ELF-1 (cell line): ENCODE data around the gene MYD88.

Source experiments
- DNase-seq: peaks from one replicate; pipeline ENCODE4 v3.0.0-alpha.2; 2016; ENCODE audit warnings: low read depth, low spot score

Gene MYD88

DNA sequence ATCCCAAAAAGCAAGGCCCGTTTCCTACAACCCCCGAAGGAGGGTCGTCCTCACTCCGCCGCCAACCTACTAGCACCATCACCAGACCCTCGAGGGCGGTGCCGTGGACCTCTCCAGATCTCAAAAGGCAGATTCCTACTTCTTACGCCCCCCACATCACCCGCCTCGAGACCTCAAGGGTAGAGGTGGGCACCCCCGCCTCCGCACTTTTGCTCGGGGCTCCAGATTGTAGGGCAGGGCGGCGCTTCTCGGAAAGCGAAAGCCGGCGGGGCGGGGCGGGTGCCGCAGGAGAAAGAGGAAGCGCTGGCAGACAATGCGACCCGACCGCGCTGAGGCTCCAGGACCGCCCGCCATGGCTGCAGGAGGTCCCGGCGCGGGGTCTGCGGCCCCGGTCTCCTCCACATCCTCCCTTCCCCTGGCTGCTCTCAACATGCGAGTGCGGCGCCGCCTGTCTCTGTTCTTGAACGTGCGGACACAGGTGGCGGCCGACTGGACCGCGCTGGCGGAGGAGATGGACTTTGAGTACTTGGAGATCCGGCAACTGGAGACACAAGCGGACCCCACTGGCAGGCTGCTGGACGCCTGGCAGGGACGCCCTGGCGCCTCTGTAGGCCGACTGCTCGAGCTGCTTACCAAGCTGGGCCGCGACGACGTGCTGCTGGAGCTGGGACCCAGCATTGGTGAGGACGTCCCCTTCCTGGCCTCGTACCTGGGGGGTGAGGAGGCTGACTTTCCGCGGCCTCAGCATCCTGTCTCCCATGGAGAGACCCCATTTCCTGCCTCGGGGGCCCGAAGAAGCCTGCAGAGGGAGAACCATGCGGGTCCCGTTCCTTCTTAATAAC is at the start of gene MYD88:
Gene MYD88, plus strand, starts transcription at position 313 of the 842 bp plus-strand sequence. Its CDS starts 40 bp downstream, at position 353.
- peak; percentile 82 for DNase-seq

DNA sequence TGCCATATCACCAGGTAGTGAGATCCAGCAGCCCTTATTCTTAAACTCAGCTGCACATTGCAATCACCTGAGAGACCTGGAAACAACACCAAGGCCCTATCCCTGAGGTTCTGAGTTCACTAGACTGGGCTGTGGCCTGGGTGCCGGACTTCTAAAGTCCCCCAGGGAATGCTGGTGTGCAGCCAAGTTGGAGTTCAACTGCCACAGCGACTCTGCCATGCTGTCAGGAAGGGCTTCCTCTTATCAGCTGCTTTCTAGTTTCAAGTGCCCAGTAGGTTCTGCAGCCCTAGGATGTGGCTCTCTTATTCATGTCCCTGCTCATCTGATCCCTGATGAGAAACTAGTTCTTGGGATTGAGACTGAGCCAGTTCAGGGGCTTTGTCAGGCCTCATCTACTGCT is 49.3 kb upstream of the MYD88 start:
- no peak for DNase-seq

- DNase-seq = no peak
These were observed 48.0 kb upstream of the MYD88 start for GRCh38 chr3:38090453-38090852.

DNA sequence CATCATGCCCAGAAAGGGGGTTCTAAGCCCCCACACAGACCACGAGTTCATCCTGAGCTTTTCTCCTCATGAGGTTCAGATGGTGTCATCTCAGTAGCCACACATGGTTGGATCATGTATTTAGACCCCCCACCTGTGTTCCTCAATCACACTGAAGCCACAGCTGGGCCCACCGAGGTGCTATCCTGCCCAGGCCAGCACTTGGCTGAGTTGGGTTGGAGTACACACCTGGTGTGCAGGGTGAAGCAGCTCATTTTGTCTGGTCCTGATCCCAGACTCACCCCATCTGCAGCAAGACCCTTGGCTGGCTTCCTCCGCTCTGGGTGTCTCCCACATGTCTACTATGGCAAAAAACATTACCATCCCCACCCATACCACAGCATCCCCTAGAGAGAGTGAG is 43.5 kb upstream of the MYD88 start:
- DNase-seq = no peak

DNA sequence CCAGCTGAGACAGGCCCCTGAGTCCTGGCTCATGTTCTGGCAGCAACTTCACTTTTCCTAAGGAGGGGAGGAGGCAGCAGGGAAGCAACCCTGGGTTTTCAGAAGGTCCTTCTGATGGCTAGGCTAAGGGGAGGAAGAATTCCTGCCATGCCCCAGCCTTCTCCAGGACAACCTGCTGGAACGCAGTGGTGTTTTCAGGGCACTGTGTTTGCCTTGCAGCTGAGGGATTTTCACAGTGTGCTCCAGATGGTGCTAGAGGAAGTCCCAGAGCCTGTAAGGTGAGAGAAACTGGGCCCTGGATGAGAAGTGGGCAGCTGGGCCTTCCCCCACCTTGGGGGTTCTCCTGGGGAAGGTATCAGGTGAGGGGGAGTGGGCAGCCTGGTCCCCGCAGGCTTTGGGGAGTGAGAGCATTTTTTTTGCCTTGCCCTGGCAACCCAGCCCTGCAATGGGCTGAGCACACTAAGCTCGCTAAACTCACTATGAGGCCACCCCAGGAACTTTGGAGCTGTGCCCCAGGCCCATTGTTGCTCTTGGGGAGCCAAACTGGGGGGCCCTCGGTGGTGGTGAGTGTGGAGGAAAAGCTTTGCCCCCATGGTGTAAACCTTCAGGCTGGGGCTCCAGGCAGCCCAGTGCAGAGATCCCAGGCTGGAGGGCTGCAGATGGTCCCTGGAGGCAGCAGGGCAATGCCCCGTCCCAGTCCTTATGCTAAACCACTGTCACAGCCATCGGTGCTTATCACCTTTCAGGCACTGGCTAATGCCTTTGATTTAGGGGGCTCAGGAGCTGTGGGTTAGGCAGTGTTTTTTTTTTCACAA is 42.6 kb upstream of the MYD88 start:
- DNase-seq = no peak

- no peak for DNase-seq
These were observed 40.8 kb upstream of the MYD88 start for GRCh38 chr3:38097446-38098375.

GRCh38 chr3:38098376-38098723 is 40.1 kb upstream of the MYD88 start:
- DNase-seq = no peak

DNA sequence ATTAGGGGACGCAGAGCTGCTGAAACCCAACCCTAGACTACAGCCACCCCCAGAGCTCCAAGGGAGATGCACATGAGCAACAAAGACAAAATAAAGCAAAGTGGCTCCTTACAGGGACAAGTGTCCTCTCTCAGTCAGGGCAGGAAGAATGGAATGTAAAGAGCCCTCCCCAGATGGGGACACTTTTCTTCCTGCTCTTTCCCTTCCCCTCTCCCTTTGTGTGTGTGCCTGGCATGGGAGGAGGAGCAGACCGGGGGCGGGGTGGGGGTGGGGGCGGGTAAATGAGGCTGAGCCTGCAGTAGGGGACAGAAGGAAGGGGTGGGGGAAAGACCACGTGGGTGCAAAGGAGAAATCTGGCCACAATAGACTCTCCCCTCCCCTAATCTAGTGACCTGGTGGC is 38.9 kb upstream of the MYD88 start:
- peak; percentile 44 for DNase-seq

DNA sequence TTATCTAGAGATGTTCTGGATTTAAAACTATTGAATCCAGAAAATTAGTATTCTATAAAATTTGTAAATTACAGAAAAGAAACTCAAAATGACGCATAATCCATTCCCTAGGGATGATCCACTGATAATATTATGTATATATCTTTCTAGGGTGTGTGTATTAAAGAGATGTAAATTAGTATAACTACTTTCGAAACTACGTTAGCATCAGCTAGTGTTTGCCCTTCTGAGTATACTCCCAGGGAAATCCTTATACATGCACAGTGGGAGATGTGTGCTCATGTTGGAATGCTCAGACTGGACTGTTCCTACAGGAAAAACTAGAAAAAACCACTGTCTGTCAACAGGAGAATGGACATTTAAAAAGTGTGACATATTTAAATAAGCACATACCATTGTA is 38.0 kb upstream of the MYD88 start:
- no peak for DNase-seq

DNA sequence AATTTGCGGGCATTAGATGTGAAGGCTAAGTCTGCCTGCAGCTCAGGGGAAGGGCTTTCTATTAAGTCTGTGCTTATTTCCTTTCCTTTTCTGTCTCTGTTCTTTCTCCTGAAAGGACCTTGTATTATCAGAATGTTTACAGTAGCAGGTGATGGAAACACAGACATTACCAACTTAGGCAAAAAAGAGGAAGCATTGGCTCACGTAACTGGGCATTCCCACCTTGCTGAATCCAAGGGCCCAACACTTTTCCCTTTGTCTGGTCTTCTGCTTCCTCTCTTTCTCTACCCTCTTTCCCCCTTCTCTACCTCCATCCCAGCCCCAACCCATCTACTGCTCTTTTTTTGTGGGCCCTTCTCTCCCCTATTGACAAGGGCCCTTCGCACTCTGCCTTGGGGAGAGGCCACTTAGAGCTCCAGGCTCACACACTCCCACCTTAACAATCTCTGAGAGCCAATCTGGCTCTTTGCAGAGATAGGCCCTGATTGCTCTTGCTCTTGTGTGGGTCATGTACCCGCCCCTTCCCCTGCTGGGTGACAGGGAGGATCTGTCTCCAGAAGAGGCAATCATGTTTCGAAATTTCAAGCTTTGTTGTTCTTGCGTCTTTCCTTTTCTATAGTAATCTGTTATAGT is 36.5 kb upstream of the MYD88 start:
- DNase-seq = no peak

DNA sequence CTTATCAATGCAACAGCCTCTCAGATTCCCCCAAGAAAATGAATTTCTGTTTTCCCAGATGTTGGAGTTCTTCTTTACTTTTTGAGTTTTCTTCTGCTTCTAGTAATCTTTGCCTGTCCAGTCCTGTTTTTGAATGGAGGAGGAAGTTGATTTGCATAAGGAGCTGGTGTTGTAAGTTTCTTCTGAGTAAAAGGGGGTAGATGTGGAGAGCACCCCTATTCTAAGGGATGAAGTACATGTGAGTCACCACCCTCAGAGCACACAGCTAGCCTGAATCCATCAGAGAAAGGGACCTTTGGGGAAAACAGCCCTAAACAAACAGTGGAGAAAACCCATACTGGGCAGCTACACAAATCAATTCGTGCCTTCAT is 36.0 kb upstream of the MYD88 start:
- no peak for DNase-seq

GRCh38 chr3:38105525-38105924 is 32.9 kb upstream of the MYD88 start:
- no peak for DNase-seq

- no peak for DNase-seq
These were observed 30.4 kb upstream of the MYD88 start for GRCh38 chr3:38107911-38108648.

DNA sequence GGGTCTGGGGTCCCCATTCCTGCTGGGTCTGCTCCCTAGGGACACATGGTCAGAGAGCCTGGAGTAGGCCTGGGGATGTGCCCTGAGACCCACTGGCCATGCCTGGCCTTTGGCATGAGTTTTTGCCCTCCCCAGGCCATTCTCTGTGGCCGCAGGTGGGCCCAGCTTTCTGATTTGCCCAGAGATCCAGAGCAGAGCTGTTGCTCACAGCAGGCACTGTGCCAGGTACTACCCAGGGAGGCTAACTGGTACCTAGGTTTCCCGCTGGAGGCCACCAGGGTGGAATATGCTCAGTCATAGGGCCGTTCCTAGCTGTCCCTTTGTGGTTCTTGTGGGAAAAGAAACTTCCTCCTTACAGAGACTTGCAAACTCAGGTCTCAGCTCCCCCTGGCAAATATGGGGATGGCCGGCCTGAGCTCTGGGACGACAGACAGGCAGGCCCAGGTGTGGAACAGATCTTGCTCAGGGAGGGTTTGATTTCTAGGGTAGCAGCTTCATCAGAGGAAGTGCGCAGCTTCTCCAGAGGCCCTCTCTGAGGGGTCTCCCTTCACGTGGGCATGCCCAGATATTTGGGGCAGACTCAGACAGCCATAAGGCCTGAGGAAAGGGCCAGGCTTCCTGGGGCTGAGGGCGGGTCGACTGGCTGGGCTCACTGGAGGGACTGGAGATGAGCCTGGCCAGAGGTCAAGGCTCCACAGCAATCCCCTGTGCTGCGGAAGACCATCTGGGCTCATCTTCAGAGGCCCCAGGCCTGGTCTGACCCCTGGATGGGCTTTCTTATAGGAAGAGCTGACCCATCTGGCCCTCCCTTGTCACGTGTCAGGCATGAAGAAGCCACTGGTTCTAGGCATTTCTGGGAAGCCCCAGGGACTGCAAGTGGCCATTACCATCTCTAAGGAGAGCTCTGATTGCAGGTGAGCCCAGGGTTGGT is 29.5 kb upstream of the MYD88 start:
- no peak for DNase-seq

GRCh38 chr3:38109580-38110313 is 28.7 kb upstream of the MYD88 start:
- no peak for DNase-seq

- DNase-seq = no peak
These were observed 28.0 kb upstream of the MYD88 start for GRCh38 chr3:38110314-38111050.

DNA sequence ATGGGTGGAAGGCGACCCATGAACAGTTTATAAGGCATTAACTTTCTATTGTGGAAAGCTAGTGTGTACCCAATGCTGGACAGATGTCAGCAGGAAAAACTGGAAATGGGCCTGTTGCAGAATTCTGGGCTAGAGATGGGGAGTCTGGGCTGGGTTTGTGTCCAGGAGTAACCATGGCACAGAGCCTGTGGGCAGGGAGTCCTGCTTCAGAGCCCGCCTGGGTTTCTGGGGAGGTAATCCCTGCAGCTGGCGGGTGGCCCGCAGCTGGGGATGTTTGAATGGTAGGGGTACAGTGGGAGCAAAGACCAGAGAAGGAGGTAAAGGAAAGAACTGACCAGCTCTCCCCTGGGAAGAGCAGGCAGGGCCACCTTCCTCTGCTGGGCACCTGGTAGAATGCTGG is 27.3 kb upstream of the MYD88 start:
- no peak for DNase-seq

DNA sequence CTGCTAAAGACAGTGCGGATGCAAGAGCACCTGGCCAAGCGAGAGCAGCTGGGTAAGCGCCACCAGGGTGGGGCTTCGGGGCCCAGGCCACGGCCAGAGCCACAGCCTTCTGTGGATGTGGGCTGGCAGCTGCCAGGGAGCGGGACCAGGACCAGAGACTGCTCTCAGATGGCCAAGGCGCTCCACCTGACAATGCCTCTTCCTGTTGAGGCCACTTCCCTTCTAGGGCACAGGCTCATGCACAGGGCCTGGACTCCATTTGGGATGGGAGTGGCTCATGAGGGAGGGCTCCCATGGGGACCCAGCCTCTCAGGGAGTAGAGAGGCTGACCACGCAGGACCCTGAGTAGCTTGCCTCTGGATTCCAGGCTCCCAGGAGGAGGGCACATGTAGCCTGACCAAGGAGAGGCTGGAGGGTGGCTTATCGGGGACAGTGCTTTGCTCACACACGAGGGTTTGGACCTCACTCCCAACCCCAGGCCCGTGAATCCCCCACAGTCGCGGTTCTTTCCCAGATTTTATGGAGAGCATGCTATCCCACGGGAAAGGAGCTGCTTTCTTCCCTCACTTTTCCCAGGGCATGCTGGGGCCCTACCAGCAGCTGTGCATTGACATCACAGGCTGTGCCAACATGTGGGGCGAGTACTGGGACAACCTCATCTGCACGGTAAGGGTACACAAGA is 26.6 kb upstream of the MYD88 start:
- DNase-seq = no peak
